ENCODE data around the gene POLR2B.

Gene POLR2B

GRCh38 chr4:57061395-57061794, 82.7 kb downstream of the POLR2B start:
- no peak overlapping the region for H3K4me2 ChIP-seq
- H3K36me3 ChIP-seq (ENCODE audit: insufficient read depth): no peaks in the 10 kb centered on the region
- no peaks in the 10 kb centered on the region for H4K20me1 ChIP-seq (ENCODE audit: insufficient read depth)
- H3K9ac ChIP-seq: no peak overlapping the region
- no peak overlapping the region for H2AFZ ChIP-seq (ENCODE audit: low read depth)
- no peak for TF ChIP-seq CTCF (conservative IDR thresholded peaks at IDR 0.05; ENCODE audit: low read depth, low read length)
- no peak overlapping the region for H3K27ac ChIP-seq
- H3K4me1 ChIP-seq (ENCODE audit: low read depth, poor library complexity, severe bottlenecking): no peaks in the 10 kb centered on the region
- H3K79me2 ChIP-seq (ENCODE audit: insufficient read depth, low read depth): no peaks in the 10 kb centered on the region
- H3K27me3 ChIP-seq (ENCODE audit: insufficient read depth, low read depth): no peaks in the 10 kb centered on the region
- H3K4me3 ChIP-seq (IDR thresholded peaks at IDR 0.05; ENCODE audit: insufficient read depth, low read depth, low read length): no peak overlapping the region

- Histone ChIP-seq H3K36me3 (ENCODE audit: insufficient read depth) (no peaks in the 10 kb centered on the region), H3K4me3 (IDR thresholded peaks at IDR 0.05; ENCODE audit: insufficient read depth, low read depth, low read length) (no peak overlapping the region), H3K27ac (no peak overlapping the region), H3K4me2 (no peak overlapping the region), H4K20me1 (ENCODE audit: insufficient read depth) (no peaks in the 10 kb centered on the region), H3K4me1 (ENCODE audit: low read depth, poor library complexity, severe bottlenecking) (no peaks in the 10 kb centered on the region), H3K79me2 (ENCODE audit: insufficient read depth, low read depth) (no peaks in the 10 kb centered on the region), H2AFZ (ENCODE audit: low read depth) (no peak overlapping the region), H3K27me3 (ENCODE audit: insufficient read depth, low read depth) (no peaks in the 10 kb centered on the region), H3K9ac (no peak overlapping the region)
- no peak for TF ChIP-seq CTCF (conservative IDR thresholded peaks at IDR 0.05; ENCODE audit: low read depth, low read length)
Observed at GRCh38 chr4:57063518-57063917, 84.8 kb downstream of the POLR2B start.

GRCh38 chr4:57064120-57064519, 85.4 kb downstream of the POLR2B start:
- no peak overlapping the region for H3K4me3 ChIP-seq (IDR thresholded peaks at IDR 0.05; ENCODE audit: insufficient read depth, low read depth, low read length)
- TF ChIP-seq CTCF (conservative IDR thresholded peaks at IDR 0.05; ENCODE audit: low read depth, low read length): no peak
- no peaks in the 10 kb centered on the region for H3K36me3 ChIP-seq (ENCODE audit: insufficient read depth)
- H3K4me1 ChIP-seq (ENCODE audit: low read depth, poor library complexity, severe bottlenecking): peaks cover 2% of the 10 kb centered on the region
- no peak overlapping the region for H3K4me2 ChIP-seq
- no peak overlapping the region for H3K9ac ChIP-seq
- H4K20me1 ChIP-seq (ENCODE audit: insufficient read depth): no peaks in the 10 kb centered on the region
- H3K79me2 ChIP-seq (ENCODE audit: insufficient read depth, low read depth): no peaks in the 10 kb centered on the region
- no peaks in the 10 kb centered on the region for H3K27me3 ChIP-seq (ENCODE audit: insufficient read depth, low read depth)
- H2AFZ ChIP-seq (ENCODE audit: low read depth): no peak overlapping the region
- H3K27ac ChIP-seq: no peak overlapping the region

- Histone ChIP-seq H4K20me1 (ENCODE audit: insufficient read depth) (no peaks in the 10 kb centered on the region), H3K4me1 (ENCODE audit: low read depth, poor library complexity, severe bottlenecking) (peaks cover 12% of the 10 kb centered on the region), H3K27ac (no peak overlapping the region), H3K36me3 (ENCODE audit: insufficient read depth) (no peaks in the 10 kb centered on the region), H3K27me3 (ENCODE audit: insufficient read depth, low read depth) (no peaks in the 10 kb centered on the region), H3K9ac (no peak overlapping the region), H3K4me2 (no peak overlapping the region), H2AFZ (ENCODE audit: low read depth) (no peak overlapping the region), H3K79me2 (ENCODE audit: insufficient read depth, low read depth) (no peaks in the 10 kb centered on the region), H3K4me3 (IDR thresholded peaks at IDR 0.05; ENCODE audit: insufficient read depth, low read depth, low read length) (no peak overlapping the region)
- no peak for TF ChIP-seq CTCF (conservative IDR thresholded peaks at IDR 0.05; ENCODE audit: low read depth, low read length)
Observed at GRCh38 chr4:57064811-57065711, 86.4 kb downstream of the POLR2B start.

All from KMS-11 (cell line).